HG02588 (cell line): Measurements from ENCODE around the gene SFN.
A peak's percentile ranks its signal among the peaks of the same experiment; 100 is the strongest.
"Not testable (repeated sequence)": the region's sequence is repeated elsewhere in the genome, so short reads cannot be mapped to it uniquely, and the experiment has no call there.

Experiments used
- ATAC-seq: cut with Tn5 transposase; IDR thresholded peaks from one replicate; pipeline ENCODE4 v1.9.1; 2021; ENCODE audit warnings: mild to moderate bottlenecking, moderate library complexity; ENCODE audit not compliant: unreplicated experiment

The SFN gene

GRCh38 chr1:26861889-26862378, 1.0 kb upstream of the SFN start:
- ATAC-seq = no peak

GRCh38 chr1:26863685-26864077, 732 bp downstream of the SFN start:
- no peak for ATAC-seq

GRCh38 chr1:26864610-26865480, 1.9 kb downstream of the SFN start:
- peak; percentile 83 for ATAC-seq

- ATAC-seq = not testable (repeated sequence)
These were observed 10.1 kb downstream of the SFN start for GRCh38 chr1:26873097-26873496.

- ATAC-seq = no peak
These were observed 11.9 kb downstream of the SFN start for GRCh38 chr1:26874896-26875295.

GRCh38 chr1:26877326-26877725, 14.4 kb downstream of the SFN start:
- no peak for ATAC-seq

- no peak for ATAC-seq
These were observed 16.8 kb downstream of the SFN start for GRCh38 chr1:26879793-26880192.

GRCh38 chr1:26881611-26882010, 18.7 kb downstream of the SFN start:
- ATAC-seq = not testable (repeated sequence)

- ATAC-seq = no peak
These were observed 19.9 kb downstream of the SFN start for GRCh38 chr1:26882696-26883463.

GRCh38 chr1:26887125-26887524, 24.2 kb downstream of the SFN start:
- ATAC-seq = no peak

- no peak for ATAC-seq
These were observed 25.3 kb downstream of the SFN start for GRCh38 chr1:26888231-26888630.

- peak; percentile 72 for ATAC-seq
These were observed 26.9 kb downstream of the SFN start, which contains the start of gene GPN2 for GRCh38 chr1:26889551-26890466. Gene GPN2 (minus strand): TSS chr1:26890283. CDS start chr1:26890096, 187 bp downstream.

GRCh38 chr1:26890467-26890796, 27.5 kb downstream of the SFN start:
- peak; percentile 24 for ATAC-seq

- ATAC-seq = no peak
These were observed 31.3 kb downstream of the SFN start for GRCh38 chr1:26894263-26894662.

GRCh38 chr1:26897351-26897750, 34.4 kb downstream of the SFN start:
- no peak for ATAC-seq

GRCh38 chr1:26900001-26900814, 37.3 kb downstream of the SFN start, which contains the start of gene GPATCH3:
Gene GPATCH3 (minus strand): TSS chr1:26900467. CDS start chr1:26900442, 25 bp downstream.
- ATAC-seq = peak; percentile 60

- ATAC-seq = no peak
These were observed 38.0 kb downstream of the SFN start for GRCh38 chr1:26900815-26901511.

- no peak for ATAC-seq
These were observed 44.3 kb downstream of the SFN start for GRCh38 chr1:26907071-26907917.
